Activated naive CD4-positive, alpha-beta T cell treated with Interleukin-2 at 50 U/mL for 16 hours (primary cell): Measurements from ENCODE around the gene RBL2.
"Not testable (repeated sequence)": the region's sequence is repeated elsewhere in the genome, so short reads cannot be mapped to it uniquely, and the experiment has no call there.

Experiments used
- DNase-seq: peaks from one replicate; pipeline ENCODE4 v3.0.0-alpha.2; 2020

RBL2 gene

DNA sequence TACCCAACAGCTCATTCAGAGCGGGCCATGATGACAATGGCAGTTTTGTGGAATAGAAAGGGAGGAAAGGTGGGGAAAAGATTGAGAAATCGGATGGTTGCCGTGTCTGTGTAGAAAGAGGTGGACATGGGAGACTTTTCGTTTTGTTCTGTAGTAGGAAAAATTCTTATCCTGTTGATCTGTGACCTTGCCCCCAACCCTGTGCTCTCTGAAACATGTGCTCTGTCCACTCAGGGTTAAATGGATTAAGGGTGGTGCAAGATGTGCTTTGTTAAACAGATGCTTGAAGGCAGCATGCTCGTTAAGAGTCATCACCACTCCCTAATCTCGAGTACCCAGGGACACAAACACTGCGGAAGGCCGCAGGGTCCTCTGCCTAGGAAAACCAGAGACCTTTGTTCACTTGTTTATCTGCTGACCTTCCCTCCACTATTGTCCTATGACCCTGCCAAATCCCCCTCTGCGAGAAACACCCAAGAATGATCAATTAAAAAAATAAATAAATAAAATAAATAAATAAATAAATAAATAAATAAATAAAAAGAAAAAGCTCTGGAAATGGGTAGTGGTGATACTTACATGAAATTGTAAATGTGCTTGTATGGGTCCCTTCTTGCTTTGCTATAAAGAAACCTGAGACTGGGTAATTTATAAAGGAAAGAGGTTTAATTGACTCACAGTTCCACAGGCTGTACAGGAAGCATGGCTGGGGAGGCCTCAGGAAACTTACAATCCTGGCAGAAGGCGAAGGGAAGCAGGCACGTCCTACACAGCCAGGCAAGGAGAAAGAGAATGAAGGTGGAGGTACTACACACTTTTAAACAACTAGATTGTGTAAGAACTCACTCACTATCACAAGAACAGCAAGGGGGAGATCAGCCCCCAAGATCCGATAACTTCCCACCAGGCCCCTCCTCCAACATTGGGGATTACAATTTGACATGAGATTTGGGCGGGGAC, 105.8 kb downstream of the RBL2 start:
- DNase-seq = not testable (repeated sequence)
